Measurements from ENCODE around the gene FCN2. TPM values are rescaled to one million over a fixed set of nuclear protein-coding genes. Genes with fewer than 3 reads are reported as not detected.

FCN2 gene
- total and polyA plus RNA-seq, 2 of the 13 experiments (the other 11 are each of a cell fraction or from before 2014, with no cell fraction given) = not detected

DNA sequence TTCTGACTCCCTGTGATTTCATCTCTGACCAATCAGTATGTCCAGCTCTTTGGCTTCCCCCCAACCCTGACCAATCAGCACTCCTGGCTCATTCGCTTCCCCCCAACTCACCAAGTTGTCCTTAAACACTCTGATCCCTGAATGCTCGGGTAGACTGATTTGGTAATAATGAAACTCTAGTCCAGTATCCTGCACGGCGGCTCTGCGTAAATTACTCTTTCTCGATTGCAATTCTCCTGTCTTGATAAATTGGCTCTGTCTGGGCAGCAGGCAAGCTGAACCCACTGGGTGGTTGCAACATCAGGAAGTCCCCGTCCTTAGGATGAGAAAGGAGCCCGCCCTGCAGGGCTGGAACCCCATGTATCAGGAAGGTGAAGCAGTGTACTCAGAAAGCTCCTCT, 10.4 kb downstream of the FCN2 start:
- intact Hi-C loops (cut with micrococcal nuclease; ENCODE audit: unreplicated experiment) (no loop called here), in situ Hi-C loops (cut with HindIII; ENCODE audit: extremely low pct_ligation_motif_present, low pct_unique_long_range_greater_than_20kb) (no loop called here)
- DNase-seq (ENCODE audit: low spot score) (no peak), ATAC-seq (no peak), FAIRE-seq (no peak)
- POLR2A ChIA-PET = no interaction called here
- no peaks in the 10 kb centered on the region for H3K4me1 ChIP-seq (ENCODE audit: insufficient read depth, low read length)
- CTCF ChIA-PET (ENCODE audit: low intra/inter-chr PET ratio, low total read pairs) = no interaction called here
- peaks cover 5 to 56% of the 10 kb centered on the region in 2 experiments; a peak in 4 of 5 replicates for H3K27me3 ChIP-seq (ENCODE audit: control insufficient read depth in 1 of 2, insufficient read depth in 2 of 2, low read length in 2 of 2)
- H2AFZ ChIP-seq (ENCODE audit: low read length) = no peak overlapping the region
- TF ChIP-seq ZBTB7B (CRISPR knock-in tag; IDR thresholded peaks at IDR 0.05) = no peak
- TF ChIP-seq ZNF570 (CRISPR knock-in tag; IDR thresholded peaks at IDR 0.05; ENCODE audit: borderline replicate concordance) = no peak
- TF ChIP-seq GATA4 (IDR thresholded peaks at IDR 0.05; ENCODE audit: borderline replicate concordance, low read depth) = no peak
- no peak for TF ChIP-seq ZNF772 (CRISPR knock-in tag; IDR thresholded peaks at IDR 0.05)
- no peak for TF ChIP-seq WIZ (CRISPR knock-in tag; IDR thresholded peaks at IDR 0.05)
- TF ChIP-seq, protein P1, sequence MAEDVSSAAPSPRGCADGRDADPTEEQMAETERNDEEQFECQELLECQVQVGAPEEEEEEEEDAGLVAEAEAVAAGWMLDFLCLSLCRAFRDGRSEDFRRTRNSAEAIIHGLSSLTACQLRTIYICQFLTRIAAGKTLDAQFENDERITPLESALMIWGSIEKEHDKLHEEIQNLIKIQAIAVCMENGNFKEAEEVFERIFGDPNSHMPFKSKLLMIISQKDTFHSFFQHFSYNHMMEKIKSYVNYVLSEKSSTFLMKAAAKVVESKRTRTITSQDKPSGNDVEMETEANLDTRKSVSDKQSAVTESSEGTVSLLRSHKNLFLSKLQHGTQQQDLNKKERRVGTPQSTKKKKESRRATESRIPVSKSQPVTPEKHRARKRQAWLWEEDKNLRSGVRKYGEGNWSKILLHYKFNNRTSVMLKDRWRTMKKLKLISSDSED (CRISPR knock-in tag; IDR thresholded peaks at IDR 0.05) = no peak
- TF ChIP-seq ZNF674 (CRISPR knock-in tag; IDR thresholded peaks at IDR 0.05; ENCODE audit: low read depth) = no peak
- no peak overlapping the region for H3K27ac ChIP-seq (ENCODE audit: extremely low read length, insufficient read depth, low read length)
- no peak overlapping the region for H3K9ac ChIP-seq (ENCODE audit: insufficient read depth, low read depth, low read length)
- no peaks in the 10 kb centered on the region for H3K36me3 ChIP-seq (replicated peaks in 1 of 2; ENCODE audit: control insufficient read depth in 1 of 2, insufficient read depth in 2 of 2, low read length in 2 of 2)
- no peak overlapping the region for H3K4me3 ChIP-seq (replicated peaks in 1 of 3; ENCODE audit: insufficient read depth in 1 of 3, low read depth in 2 of 3, low read length in 3 of 3)
- no peak overlapping the region for H3K4me2 ChIP-seq (ENCODE audit: low read depth, low read length)
- no peaks in the 10 kb centered on the region for H3K9me3 ChIP-seq (ENCODE audit: low read length)
- BruUV-seq (replicated peaks) = no TSS peak
- 33% methylated on average over 8 of the region's 8 CpGs for WGBS (ENCODE audit: low lambda C conversion rate)
- H3K79me2 ChIP-seq (ENCODE audit: insufficient read depth, low read length) = no peaks in the 10 kb centered on the region
- H4K20me1 ChIP-seq (ENCODE audit: insufficient read depth, low read length) = no peaks in the 10 kb centered on the region

- POLR2A ChIA-PET = no interaction called here
- Histone ChIP-seq H3K27ac (ENCODE audit: extremely low read length, insufficient read depth, low read length) (no peak overlapping the region), H3K9me3 (ENCODE audit: low read length) (no peaks in the 10 kb centered on the region), H3K4me2 (ENCODE audit: low read depth, low read length) (no peak overlapping the region), H3K36me3 (replicated peaks in 1 of 2; ENCODE audit: control insufficient read depth in 1 of 2, insufficient read depth in 2 of 2, low read length in 2 of 2) (no peaks in the 10 kb centered on the region), H3K9ac (ENCODE audit: insufficient read depth, low read depth, low read length) (no peak overlapping the region), H4K20me1 (ENCODE audit: insufficient read depth, low read length) (no peaks in the 10 kb centered on the region), H3K4me1 (ENCODE audit: insufficient read depth, low read length) (no peaks in the 10 kb centered on the region), H3K79me2 (ENCODE audit: insufficient read depth, low read length) (no peaks in the 10 kb centered on the region), H2AFZ (ENCODE audit: low read length) (no peak overlapping the region), H3K4me3 (replicated peaks in 1 of 3; ENCODE audit: insufficient read depth in 1 of 3, low read depth in 2 of 3, low read length in 3 of 3) (no peak overlapping the region), H3K27me3 (ENCODE audit: control insufficient read depth in 1 of 2, insufficient read depth in 2 of 2, low read length in 2 of 2) (peaks cover 5 to 55% of the 10 kb centered on the region in 2 experiments; a peak in 4 of 5 replicates)
- ATAC-seq = no peak
- 0% methylated on average over 5 of the region's 5 CpGs for WGBS (ENCODE audit: low lambda C conversion rate)
- no peak for TF ChIP-seq JDP2 (CRISPR knock-in tag; IDR thresholded peaks at IDR 0.05; ENCODE audit: borderline replicate concordance)
- TF ChIP-seq ZNF768 (CRISPR knock-in tag; IDR thresholded peaks at IDR 0.05) = peak; percentile 15; the same call in 1 of the 2 replicates
- no TSS peak for BruUV-seq (replicated peaks)
- CTCF ChIA-PET (ENCODE audit: low intra/inter-chr PET ratio, low total read pairs) = no interaction called here
- intact Hi-C loops (cut with micrococcal nuclease; ENCODE audit: unreplicated experiment) = no loop called here
- DNase-seq (ENCODE audit: low spot score) = no peak
- in situ Hi-C loops (cut with HindIII; ENCODE audit: extremely low pct_ligation_motif_present, low pct_unique_long_range_greater_than_20kb) = no loop called here
- FAIRE-seq = no peak
These were observed 11.1 kb downstream of the FCN2 start for GRCh38 chr9:134891713-134892112.

Measured in HepG2 (cell line).